ENCODE data around the gene IGIP. TPM values are rescaled to one million over a fixed set of nuclear protein-coding genes. Genes with fewer than 3 reads are reported as not detected.

IGIP gene
- total and polyA plus RNA-seq, 2 donors (not counting 3 experiments of a cell fraction or from before 2014, with no cell fraction given) = 0.86 to 3.3 TPM

DNA sequence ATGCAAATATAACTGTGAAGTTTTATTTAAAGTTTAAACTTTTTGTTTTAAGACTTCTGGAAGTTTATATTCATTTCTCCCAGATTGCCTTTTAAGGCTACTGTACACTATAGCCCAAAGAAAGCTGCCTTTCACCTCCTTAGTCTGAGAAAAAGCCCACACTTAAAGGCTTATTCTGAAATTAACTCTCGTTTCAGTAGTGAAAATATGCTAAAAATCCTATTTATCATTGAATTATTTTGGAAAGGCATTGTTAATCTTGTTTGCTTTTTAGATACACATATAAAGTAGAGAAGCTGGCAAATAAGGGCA, 15.1 kb upstream of the IGIP start:
- Histone ChIP-seq H4K20me1 (replicated peaks; ENCODE audit: control insufficient read depth, extremely low read depth, insufficient read depth, low read length) (no peaks in the 10 kb centered on the region), H3K79me2 (ENCODE audit: control insufficient read depth, insufficient read depth, low read length) (peaks cover 12% of the 10 kb centered on the region), H3K9me3 (replicated peaks; ENCODE audit: control insufficient read depth, insufficient read depth, low read length) (no peaks in the 10 kb centered on the region), H3K4me1 (ENCODE audit: control insufficient read depth, extremely low read depth, insufficient read depth, low read length) (peaks cover 26% of the 10 kb centered on the region), H2AFZ (ENCODE audit: low read depth, low read length) (no peak overlapping the region), H3K27ac (ENCODE audit: insufficient read depth, low read depth, low read length) (no peak overlapping the region), H3K27me3 (ENCODE audit: control insufficient read depth in 2 of 2, insufficient read depth in 2 of 2, low read length in 2 of 2) (peaks cover 20 to 45% of the 10 kb centered on the region in 2 experiments), H3K36me3 (ENCODE audit: control insufficient read depth in 2 of 2, extremely low read depth in 1 of 2, insufficient read depth in 2 of 2, low read length in 2 of 2) (no peaks in the 10 kb centered on the region), H3K9ac (replicated peaks; ENCODE audit: extremely low read depth, insufficient read depth, low read length) (no peak overlapping the region), H3K9me1 (replicated peaks; ENCODE audit: control insufficient read depth, extremely low read depth, insufficient read depth, low read length) (no peaks in the 10 kb centered on the region), H3K4me2 (ENCODE audit: insufficient read depth, low read length) (no peak overlapping the region), H3K4me3 (replicated peaks in 1 of 3; ENCODE audit: insufficient read depth in 1 of 3, low read depth in 1 of 3, low read length in 3 of 3) (no peak overlapping the region)
- no TSS peak for BruUV-seq (replicated peaks)
- intact Hi-C loops (cut with micrococcal nuclease) = no loop called here
- FAIRE-seq (no peak), DNase-seq (ENCODE audit: low read depth, low spot score) (no peak)
- ChIA-PET CTCF (interaction anchor here (0.7 to 1.2 kb wide), 3 partner anchors 38 to 97 kb away, joined by 3 read pairs; partner anchors contain the start of gene NRG2), POLR2A (no interaction called here)
- TF ChIP-seq EZH2 (IDR thresholded peaks at IDR 0.05; ENCODE audit: borderline replicate concordance, low read depth, low read length, severe bottlenecking) = no peak
- TF ChIP-seq, protein P1, sequence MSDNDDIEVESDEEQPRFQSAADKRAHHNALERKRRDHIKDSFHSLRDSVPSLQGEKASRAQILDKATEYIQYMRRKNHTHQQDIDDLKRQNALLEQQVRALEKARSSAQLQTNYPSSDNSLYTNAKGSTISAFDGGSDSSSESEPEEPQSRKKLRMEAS (IDR thresholded peaks at IDR 0.05; ENCODE audit: insufficient read depth, insufficient read length) = no peak
- TF ChIP-seq JUN (IDR thresholded peaks at IDR 0.05; ENCODE audit: borderline replicate concordance, insufficient read depth, insufficient read length, low read depth) = no peak
- no peak for TF ChIP-seq POLR2AphosphoS5 (IDR thresholded peaks at IDR 0.05; ENCODE audit: insufficient read depth, low read depth, low read length)
- TF ChIP-seq MYC (IDR thresholded peaks at IDR 0.05; ENCODE audit: low read depth, low read length) = no peak
- TF ChIP-seq, protein P2, sequence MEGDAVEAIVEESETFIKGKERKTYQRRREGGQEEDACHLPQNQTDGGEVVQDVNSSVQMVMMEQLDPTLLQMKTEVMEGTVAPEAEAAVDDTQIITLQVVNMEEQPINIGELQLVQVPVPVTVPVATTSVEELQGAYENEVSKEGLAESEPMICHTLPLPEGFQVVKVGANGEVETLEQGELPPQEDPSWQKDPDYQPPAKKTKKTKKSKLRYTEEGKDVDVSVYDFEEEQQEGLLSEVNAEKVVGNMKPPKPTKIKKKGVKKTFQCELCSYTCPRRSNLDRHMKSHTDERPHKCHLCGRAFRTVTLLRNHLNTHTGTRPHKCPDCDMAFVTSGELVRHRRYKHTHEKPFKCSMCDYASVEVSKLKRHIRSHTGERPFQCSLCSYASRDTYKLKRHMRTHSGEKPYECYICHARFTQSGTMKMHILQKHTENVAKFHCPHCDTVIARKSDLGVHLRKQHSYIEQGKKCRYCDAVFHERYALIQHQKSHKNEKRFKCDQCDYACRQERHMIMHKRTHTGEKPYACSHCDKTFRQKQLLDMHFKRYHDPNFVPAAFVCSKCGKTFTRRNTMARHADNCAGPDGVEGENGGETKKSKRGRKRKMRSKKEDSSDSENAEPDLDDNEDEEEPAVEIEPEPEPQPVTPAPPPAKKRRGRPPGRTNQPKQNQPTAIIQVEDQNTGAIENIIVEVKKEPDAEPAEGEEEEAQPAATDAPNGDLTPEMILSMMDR (IDR thresholded peaks at IDR 0.05; ENCODE audit: extremely low read depth in 1 of 2, insufficient read depth in 1 of 2, low read depth in 1 of 2, low read length in 2 of 2) = no peak
- dilution Hi-C loops (cut with MboI; ENCODE audit: extremely low pct_ligation_motif_present, low sequenced_read_pairs) = no loop called here

All from endothelial cell of umbilical vein (primary cell).